GM10266 (cell line): Measurements from ENCODE around the gene CR1L.

ENCODE experiments used
- DNase-seq: peaks from one replicate; pipeline ENCODE4 v3.0.0; 2012; ENCODE audit errors: extremely low spot score
- TF ChIP-seq, protein P1 (sequence below): IDR thresholded peaks from 2 replicates; pipeline ENCODE4 v1.5.1; 2012; ENCODE audit warnings: mild to moderate bottlenecking, low read depth; ENCODE audit not compliant: control insufficient read depth, insufficient read depth; ENCODE audit errors: missing control alignments

CR1L gene

DNA sequence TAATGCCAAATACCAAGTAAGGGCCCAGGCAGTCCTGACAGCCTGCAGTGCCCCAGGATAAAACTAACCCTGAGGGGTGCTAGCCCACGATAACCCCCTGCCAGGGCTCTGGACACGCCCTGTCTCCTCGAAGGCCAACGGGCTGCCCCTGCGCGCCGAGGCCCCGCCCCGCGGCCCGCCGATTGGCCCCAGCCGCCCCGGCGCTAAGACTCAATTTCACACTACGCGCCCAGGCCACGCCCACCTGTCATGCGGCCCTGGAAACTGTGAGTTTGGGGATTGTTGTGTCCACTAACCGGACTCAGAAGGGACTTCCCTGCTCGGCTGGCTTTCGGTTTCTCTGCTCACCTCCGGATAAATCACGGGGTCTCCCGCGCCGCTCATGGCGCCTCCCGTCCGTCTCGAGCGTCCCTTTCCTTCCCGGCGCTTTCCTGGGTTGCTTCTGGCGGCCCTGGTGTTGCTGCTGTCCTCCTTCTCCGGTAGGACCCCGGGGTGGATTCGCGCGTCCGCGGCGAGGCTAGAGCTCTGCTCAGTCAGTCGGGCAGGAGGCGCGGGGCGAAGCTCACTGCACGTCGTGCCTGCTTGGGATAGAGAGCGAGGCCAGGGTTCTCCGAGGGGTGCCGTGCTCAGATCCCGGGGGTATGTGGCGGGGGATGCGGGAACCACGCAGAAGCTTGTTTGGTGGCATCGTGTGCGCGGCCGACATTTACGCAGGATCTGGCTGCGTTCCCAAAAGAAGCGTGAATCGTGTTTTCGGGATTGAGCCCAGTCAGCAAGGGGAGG, at the start of gene CR1L:
CR1L (plus strand) TSS at position 282 of the 783 bp plus-strand sequence; CDS start at position 383, 101 bp downstream.
- peak; percentile 78 for DNase-seq

DNA sequence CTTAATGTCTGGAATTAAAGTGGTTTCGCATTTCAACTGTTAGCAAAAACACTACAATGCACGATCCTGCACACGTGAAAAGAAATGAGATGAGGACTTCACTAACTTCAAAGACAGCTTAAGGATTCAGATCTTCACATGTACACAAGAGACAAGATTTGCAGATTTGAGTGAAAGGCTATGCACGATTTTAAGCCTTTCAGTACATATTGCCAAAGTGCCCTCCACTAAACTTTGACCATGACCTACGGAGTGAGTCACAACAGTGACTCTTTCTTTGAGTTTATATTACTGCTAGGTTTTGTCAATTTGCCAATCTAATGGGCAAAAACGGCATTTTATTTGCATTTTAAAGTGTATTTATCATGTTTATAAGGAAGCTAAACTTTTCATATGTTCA, 41.2 kb upstream of the CR1L start:
- no peak for DNase-seq
- TF ChIP-seq, protein P1, sequence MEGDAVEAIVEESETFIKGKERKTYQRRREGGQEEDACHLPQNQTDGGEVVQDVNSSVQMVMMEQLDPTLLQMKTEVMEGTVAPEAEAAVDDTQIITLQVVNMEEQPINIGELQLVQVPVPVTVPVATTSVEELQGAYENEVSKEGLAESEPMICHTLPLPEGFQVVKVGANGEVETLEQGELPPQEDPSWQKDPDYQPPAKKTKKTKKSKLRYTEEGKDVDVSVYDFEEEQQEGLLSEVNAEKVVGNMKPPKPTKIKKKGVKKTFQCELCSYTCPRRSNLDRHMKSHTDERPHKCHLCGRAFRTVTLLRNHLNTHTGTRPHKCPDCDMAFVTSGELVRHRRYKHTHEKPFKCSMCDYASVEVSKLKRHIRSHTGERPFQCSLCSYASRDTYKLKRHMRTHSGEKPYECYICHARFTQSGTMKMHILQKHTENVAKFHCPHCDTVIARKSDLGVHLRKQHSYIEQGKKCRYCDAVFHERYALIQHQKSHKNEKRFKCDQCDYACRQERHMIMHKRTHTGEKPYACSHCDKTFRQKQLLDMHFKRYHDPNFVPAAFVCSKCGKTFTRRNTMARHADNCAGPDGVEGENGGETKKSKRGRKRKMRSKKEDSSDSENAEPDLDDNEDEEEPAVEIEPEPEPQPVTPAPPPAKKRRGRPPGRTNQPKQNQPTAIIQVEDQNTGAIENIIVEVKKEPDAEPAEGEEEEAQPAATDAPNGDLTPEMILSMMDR: no peak

More for the DNA sequence above, at the start of gene CR1L:
- TF ChIP-seq, protein P1: no peak

DNA sequence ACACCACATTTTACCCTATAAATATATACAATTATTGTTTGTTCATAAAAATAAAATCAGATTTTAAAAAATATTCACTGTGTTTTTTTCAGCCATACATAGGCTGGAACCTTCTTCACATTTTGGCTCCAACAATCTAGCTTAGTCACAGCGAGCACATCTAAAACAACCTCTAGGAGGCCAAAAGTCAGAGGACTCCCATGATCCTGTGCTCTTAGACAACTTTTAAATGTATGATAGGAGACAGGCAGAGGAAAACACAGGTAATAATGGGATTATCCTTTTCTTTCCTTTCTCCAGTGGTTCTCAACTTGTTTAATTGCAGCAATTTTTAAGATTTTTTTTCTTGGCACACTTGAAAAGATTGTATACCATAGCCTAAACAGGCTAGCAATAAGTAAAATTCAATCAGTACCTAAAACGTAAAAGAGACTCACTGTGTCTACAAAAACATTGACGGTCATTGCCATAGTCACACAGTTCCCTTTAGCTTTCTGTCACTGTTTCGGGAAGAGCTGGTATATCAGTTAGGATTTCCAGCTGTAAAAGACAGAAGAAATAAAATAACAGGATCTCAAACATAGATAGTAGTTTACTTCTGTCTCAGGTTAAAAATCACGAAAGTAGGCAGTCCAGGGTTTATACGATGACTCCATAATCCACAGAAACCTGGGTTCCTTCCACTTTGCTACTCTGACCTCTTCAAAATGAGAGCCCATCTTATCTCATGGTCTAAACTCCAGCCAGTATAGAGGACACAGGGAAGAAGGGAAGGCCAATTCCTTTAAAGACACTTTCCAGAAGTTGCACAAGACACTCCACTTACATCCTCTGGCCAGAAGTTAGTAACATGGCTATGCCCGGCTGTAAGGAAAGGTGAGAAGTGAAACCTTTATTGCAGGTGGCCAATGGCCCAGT, 39.2 kb upstream of the CR1L start:
- TF ChIP-seq, protein P1: no peak
- no peak for DNase-seq

DNA sequence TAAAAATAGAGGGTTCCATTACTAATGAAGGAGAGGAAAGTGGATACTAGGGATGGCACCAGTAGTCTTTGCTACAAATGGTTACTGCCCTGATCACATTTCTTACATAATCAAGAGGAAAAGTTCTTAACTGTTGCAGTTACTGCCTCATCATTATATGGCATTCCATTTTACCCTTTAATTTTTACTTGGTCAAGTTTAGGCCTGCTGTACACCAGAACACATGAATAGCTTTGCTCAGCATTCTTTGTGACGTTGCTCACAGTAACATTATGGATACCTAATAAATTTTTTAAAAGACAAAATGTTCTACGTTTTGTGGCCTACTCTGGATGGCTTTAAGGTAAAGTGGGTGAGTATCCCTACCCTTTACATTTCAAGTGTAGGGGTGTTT, 38.6 kb upstream of the CR1L start:
- DNase-seq: no peak
- TF ChIP-seq, protein P1: no peak

DNA sequence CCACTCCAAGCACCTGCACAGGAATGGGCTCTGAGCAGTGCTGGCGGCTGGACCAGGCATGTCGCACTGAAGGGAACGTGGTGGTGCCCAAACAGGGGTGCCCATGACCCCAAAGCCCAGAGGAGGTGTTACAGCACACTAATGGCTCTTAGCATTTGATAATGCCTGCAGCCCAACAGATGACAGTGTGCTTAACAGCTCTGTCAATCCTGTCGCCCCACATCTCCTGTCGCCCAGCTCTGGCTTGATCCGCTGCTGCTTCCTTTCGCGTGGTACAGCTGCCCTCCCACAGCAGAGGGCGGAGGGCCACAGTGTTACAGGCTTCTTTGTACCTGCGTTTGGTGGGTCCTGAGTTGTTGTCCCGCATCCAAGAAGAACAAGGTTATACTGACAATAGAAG, 32.2 kb upstream of the CR1L start:
- no peak for DNase-seq
- TF ChIP-seq, protein P1: no peak

DNA sequence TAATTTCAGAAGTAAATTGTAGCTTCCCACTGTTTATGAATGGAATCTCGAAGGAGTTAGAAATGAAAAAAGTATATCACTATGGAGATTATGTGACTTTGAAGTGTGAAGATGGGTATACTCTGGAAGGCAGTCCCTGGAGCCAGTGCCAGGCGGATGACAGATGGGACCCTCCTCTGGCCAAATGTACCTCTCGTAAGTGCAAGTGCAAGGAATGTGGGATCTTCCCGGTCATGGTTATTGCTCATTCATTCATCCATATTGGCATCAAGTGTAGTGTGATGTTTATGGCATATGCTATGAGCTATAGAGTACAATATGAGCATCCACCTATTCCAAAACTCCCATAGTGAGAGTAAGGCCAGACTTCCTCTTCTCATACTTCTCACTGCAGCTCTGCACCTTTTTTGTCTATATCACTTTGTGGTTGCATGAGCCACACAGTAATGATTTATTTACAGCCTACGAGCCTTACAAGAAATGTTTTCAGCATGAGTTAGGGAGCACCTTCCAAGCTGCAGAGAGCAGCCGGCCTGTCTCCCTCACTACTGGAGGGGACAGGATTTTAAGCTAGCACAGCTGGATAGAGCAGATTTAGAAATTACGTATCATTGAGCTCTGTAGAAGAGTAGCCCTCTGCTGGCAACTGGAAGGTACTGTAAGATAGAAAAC, 24.9 kb upstream of the CR1L start:
- peak; percentile 43 for DNase-seq
- TF ChIP-seq, protein P1: peak; percentile 61
